ENCODE measurements around the gene OLFML2A. TPM values are rescaled to one million over a fixed set of nuclear protein-coding genes. Genes with fewer than 3 reads are reported as not detected.

The OLFML2A gene
- total and polyA plus RNA-seq, 2 donors (not counting 1 experiment from before 2014, with no cell fraction given) = 2.7 to 33.7 TPM

DNA sequence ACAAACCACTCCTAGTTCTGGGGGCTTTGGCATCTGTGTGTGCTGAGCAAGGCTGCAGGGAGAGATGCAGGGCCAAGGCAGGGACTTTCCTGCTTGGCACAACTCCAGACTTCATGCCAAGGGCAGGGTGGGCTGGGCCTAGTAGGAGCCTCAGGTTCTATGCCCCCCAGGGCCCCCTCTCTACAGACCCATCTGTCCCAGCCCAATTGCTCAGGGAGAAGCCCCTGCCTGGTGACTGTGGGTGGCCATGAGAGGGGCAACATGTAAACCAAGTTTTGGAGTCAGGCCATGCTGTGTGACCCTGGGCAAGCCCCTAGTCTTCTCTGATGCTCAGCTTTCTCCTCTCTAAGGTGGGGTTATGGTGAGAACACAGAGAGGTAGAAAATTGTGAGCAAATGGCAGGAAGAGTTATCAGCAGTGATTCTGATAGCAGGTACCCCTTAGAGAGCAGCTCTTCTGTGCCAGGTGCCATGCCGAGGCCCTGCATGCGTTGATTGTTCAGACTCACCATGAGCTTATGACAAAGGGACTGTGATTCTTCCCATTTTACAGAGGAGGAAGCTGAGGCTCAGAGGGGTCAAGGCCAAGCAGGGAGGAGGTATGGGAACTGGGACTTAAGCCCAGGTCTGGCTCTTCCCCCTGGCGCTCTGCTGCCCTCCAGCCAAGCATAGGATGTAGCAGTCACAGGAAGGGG, 5.2 kb downstream of the OLFML2A start:
- no peaks in the 10 kb centered on the region for H3K9me3 ChIP-seq (ENCODE audit: control insufficient read depth, insufficient read depth, low read depth, low read length)
- no peaks in the 10 kb centered on the region for H4K20me1 ChIP-seq (ENCODE audit: control insufficient read depth, extremely low read depth, insufficient read depth, low read length)
- H3K9ac ChIP-seq (ENCODE audit: insufficient read depth, low read length) = no peak overlapping the region
- no peaks in the 10 kb centered on the region for H3K36me3 ChIP-seq (ENCODE audit: control insufficient read depth, insufficient read depth, low read length)
- no peaks in the 10 kb centered on the region for H3K79me2 ChIP-seq (ENCODE audit: control insufficient read depth, insufficient read depth, low read length)
- H3K27me3 ChIP-seq (ENCODE audit: control insufficient read depth, insufficient read depth, low read length) = no peaks in the 10 kb centered on the region
- no peak overlapping the region for H3K27ac ChIP-seq (ENCODE audit: insufficient read depth, low read length)
- H3K4me2 ChIP-seq (ENCODE audit: extremely low read depth, insufficient read depth, low read length) = no peak overlapping the region
- TF ChIP-seq, protein P1, sequence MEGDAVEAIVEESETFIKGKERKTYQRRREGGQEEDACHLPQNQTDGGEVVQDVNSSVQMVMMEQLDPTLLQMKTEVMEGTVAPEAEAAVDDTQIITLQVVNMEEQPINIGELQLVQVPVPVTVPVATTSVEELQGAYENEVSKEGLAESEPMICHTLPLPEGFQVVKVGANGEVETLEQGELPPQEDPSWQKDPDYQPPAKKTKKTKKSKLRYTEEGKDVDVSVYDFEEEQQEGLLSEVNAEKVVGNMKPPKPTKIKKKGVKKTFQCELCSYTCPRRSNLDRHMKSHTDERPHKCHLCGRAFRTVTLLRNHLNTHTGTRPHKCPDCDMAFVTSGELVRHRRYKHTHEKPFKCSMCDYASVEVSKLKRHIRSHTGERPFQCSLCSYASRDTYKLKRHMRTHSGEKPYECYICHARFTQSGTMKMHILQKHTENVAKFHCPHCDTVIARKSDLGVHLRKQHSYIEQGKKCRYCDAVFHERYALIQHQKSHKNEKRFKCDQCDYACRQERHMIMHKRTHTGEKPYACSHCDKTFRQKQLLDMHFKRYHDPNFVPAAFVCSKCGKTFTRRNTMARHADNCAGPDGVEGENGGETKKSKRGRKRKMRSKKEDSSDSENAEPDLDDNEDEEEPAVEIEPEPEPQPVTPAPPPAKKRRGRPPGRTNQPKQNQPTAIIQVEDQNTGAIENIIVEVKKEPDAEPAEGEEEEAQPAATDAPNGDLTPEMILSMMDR (conservative IDR thresholded peaks at IDR 0.05 in 1 of 2, IDR thresholded peaks at IDR 0.05 in 1 of 2; ENCODE audit: low read depth in 1 of 2, low read length in 2 of 2) = no peak
- no peak for TF ChIP-seq EZH2 (IDR thresholded peaks at IDR 0.05; ENCODE audit: low read length, missing control alignments)
- H2AFZ ChIP-seq (ENCODE audit: low read length) = no peak overlapping the region
- H3K4me1 ChIP-seq (ENCODE audit: control insufficient read depth, extremely low read depth, insufficient read depth, low read length) = peaks cover 16% of the 10 kb centered on the region
- DNase-seq (ENCODE audit: low read depth in 2 of 2) = no peak
- H3K4me3 ChIP-seq (replicated peaks in 1 of 4; ENCODE audit: control extremely low read depth in 1 of 4, insufficient read depth in 1 of 4, low read depth in 3 of 4, low read length in 4 of 4) = no peak overlapping the region

DNA sequence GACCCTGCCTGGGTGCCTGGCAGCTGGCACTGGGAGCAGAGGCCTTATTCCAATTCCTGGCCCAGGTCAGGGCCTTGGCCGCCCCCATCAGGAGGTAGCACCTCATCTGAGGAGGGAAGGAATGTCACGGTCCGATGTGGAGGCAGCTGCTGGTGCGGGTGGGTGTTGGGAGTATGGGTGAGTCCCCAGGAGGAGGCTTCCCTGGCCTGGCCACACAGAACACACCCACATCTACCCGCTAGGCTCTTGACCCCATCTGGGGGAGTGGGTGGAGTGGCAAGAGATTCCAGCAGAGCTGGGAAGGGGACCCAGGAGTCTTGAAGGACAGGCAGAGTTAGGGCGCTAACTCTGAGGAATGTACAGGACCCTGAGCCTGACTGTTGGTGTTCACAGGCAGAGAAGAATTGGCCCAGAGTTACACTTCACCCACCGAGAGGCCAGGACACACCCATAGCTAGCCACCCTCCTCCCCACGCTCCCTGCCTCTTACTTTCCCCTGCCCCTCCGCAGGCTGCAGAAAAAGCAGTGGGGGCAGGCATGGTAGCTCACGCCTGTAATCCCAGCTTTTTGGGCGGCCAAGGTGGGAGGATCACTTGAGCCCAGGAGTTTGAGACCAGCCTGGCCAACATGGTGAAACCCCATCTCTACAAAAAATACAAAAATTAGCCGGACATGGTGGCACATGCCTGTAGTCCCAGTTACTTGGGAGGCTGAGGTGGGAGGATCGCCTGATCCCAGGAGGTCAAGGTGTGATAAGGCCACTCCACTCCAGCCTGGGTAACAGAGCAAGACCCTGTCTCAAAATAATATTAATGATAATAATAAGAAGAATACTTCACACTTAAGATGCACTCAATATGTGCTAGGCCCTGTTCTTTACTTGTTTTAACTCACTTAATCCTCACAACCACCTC, 6.0 kb downstream of the OLFML2A start:
- Histone ChIP-seq H3K9me3 (ENCODE audit: control insufficient read depth, insufficient read depth, low read depth, low read length) (no peaks in the 10 kb centered on the region), H3K4me3 (replicated peaks in 1 of 4; ENCODE audit: control extremely low read depth in 1 of 4, insufficient read depth in 1 of 4, low read depth in 3 of 4, low read length in 4 of 4) (no peak overlapping the region), H3K79me2 (ENCODE audit: control insufficient read depth, insufficient read depth, low read length) (no peaks in the 10 kb centered on the region), H3K4me2 (ENCODE audit: extremely low read depth, insufficient read depth, low read length) (no peak overlapping the region), H3K36me3 (ENCODE audit: control insufficient read depth, insufficient read depth, low read length) (no peaks in the 10 kb centered on the region), H3K27ac (ENCODE audit: insufficient read depth, low read length) (no peak overlapping the region), H3K4me1 (ENCODE audit: control insufficient read depth, extremely low read depth, insufficient read depth, low read length) (peaks cover 16% of the 10 kb centered on the region), H3K9ac (ENCODE audit: insufficient read depth, low read length) (no peak overlapping the region), H3K27me3 (ENCODE audit: control insufficient read depth, insufficient read depth, low read length) (no peaks in the 10 kb centered on the region), H2AFZ (ENCODE audit: low read length) (no peak overlapping the region), H4K20me1 (ENCODE audit: control insufficient read depth, extremely low read depth, insufficient read depth, low read length) (no peaks in the 10 kb centered on the region)
- no peak for TF ChIP-seq EZH2 (IDR thresholded peaks at IDR 0.05; ENCODE audit: low read length, missing control alignments)
- TF ChIP-seq, protein P1 (conservative IDR thresholded peaks at IDR 0.05 in 1 of 2, IDR thresholded peaks at IDR 0.05 in 1 of 2; ENCODE audit: low read depth in 1 of 2, low read length in 2 of 2) = no peak
- DNase-seq (ENCODE audit: low read depth in 2 of 2) = no peak

DNA sequence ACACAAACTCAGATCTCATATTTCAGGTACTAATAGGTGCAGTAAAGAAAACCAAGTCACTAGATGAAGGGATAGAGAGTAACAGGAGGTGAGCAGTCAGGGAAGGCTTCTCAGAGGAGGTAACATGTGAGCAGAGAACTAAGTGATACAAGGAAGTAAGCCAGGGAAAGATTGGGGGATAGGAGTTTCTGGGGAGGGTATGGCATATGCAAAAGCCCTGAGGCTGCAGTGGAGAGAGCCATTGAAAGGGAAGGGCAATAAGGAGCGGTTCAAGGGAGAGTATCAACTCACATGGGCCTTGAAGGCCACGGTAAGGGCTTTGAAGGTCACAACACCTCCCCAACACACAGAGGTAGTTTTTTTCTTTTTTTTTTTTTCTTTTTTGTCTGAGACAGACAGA, 6.9 kb downstream of the OLFML2A start:
- DNase-seq (ENCODE audit: low read depth in 2 of 2) = no peak
- H3K4me2 ChIP-seq (ENCODE audit: extremely low read depth, insufficient read depth, low read length) = no peak overlapping the region
- H3K9ac ChIP-seq (ENCODE audit: insufficient read depth, low read length) = no peak overlapping the region
- TF ChIP-seq, protein P1 (conservative IDR thresholded peaks at IDR 0.05 in 1 of 2, IDR thresholded peaks at IDR 0.05 in 1 of 2; ENCODE audit: low read depth in 1 of 2, low read length in 2 of 2) = no peak
- TF ChIP-seq EZH2 (IDR thresholded peaks at IDR 0.05; ENCODE audit: low read length, missing control alignments) = no peak
- no peaks in the 10 kb centered on the region for H3K36me3 ChIP-seq (ENCODE audit: control insufficient read depth, insufficient read depth, low read length)
- H3K4me1 ChIP-seq (ENCODE audit: control insufficient read depth, extremely low read depth, insufficient read depth, low read length) = peaks cover 13% of the 10 kb centered on the region
- no peaks in the 10 kb centered on the region for H3K27me3 ChIP-seq (ENCODE audit: control insufficient read depth, insufficient read depth, low read length)
- H2AFZ ChIP-seq (ENCODE audit: low read length) = no peak overlapping the region
- H4K20me1 ChIP-seq (ENCODE audit: control insufficient read depth, extremely low read depth, insufficient read depth, low read length) = no peaks in the 10 kb centered on the region
- no peaks in the 10 kb centered on the region for H3K79me2 ChIP-seq (ENCODE audit: control insufficient read depth, insufficient read depth, low read length)
- no peak overlapping the region for H3K27ac ChIP-seq (ENCODE audit: insufficient read depth, low read length)
- no peaks in the 10 kb centered on the region for H3K9me3 ChIP-seq (ENCODE audit: control insufficient read depth, insufficient read depth, low read depth, low read length)
- H3K4me3 ChIP-seq (replicated peaks in 1 of 4; ENCODE audit: control extremely low read depth in 1 of 4, insufficient read depth in 1 of 4, low read depth in 3 of 4, low read length in 4 of 4) = no peak overlapping the region

Measured in fibroblast of lung (primary cell).